H1 (cell line): ENCODE measurements around the gene RMDN3. TPM values are rescaled to one million over a fixed set of nuclear protein-coding genes. Genes with fewer than 3 reads are reported as not detected.

Source experiments
- CTCF ChIA-PET: fragments of 300-600 bp; sonication (Branson Sonifier 250); formaldehyde crosslinking; loops from one replicate; lab custom pipeline; 2021; ENCODE audit not compliant: partially characterized antibody; lab: Charles Lee
- POLR2A ChIA-PET: fragments of 300-600 bp; sonication (Branson Sonifier 250); formaldehyde crosslinking; loops from one replicate; lab custom pipeline; 2021; ENCODE audit warnings: inconsistent platforms; ENCODE audit not compliant: partially characterized antibody; lab: Charles Lee
- DNase-seq, 2 experiments: peaks; one replicate each; pipeline versions ENCODE4 v3.0.0 to v3.0.0-alpha.2; 2010 to 2022; ENCODE audit warnings: low spot score in 2 of 2, low read depth in 1 of 2, mixed read lengths in 1 of 2
- FAIRE-seq: peaks from 2 replicates; lab custom pipeline; 2011; peaks lifted over from hg19 to GRCh38; lab: Jason Lieb, UNC
- H2AFZ ChIP-seq: 2 replicates; pipeline ENCODE4 v1.8.1; 2012; ENCODE audit warnings: low read length, inconsistent platforms
- H2AK5ac ChIP-seq: 2 replicates; pipeline ENCODE4 v1.6.1; 2013; ENCODE audit warnings: low read depth, low read length
- H2BK120ac ChIP-seq: replicated peaks from 2 replicates; pipeline ENCODE3; 2013; ENCODE audit warnings: low read depth, low read length, inconsistent platforms
- H2BK12ac ChIP-seq: 2 replicates; pipeline ENCODE4 v1.6.1; 2013; ENCODE audit warnings: low read depth, low read length
- H2BK15ac ChIP-seq: 2 replicates; pipeline ENCODE4 v1.6.1; 2013; ENCODE audit warnings: low read length
- H2BK20ac ChIP-seq: 2 replicates; pipeline ENCODE4 v1.6.1; 2013; ENCODE audit warnings: low read length
- H2BK5ac ChIP-seq: 2 replicates; pipeline ENCODE4 v1.6.1; 2013; ENCODE audit warnings: low read depth, low read length
- H3K14ac ChIP-seq: 2 replicates; pipeline ENCODE4 v1.6.1; 2013; ENCODE audit warnings: inconsistent platforms; ENCODE audit not compliant: insufficient read length
- H3K18ac ChIP-seq: 2 replicates; pipeline ENCODE4 v1.6.1; 2013; ENCODE audit warnings: low read length; ENCODE audit errors: extremely low read depth
- H3K23ac ChIP-seq: 2 replicates; pipeline ENCODE4 v1.6.1; 2013; ENCODE audit warnings: inconsistent platforms; ENCODE audit not compliant: insufficient read length
- H3K23me2 ChIP-seq: 2 replicates; pipeline ENCODE4 v1.6.1; 2013; ENCODE audit warnings: low read depth, low read length
- H3K27ac ChIP-seq: 2 replicates; pipeline ENCODE4 v1.6.1; 2011; ENCODE audit warnings: low read depth, low read length, inconsistent platforms
- H3K27me3 ChIP-seq, 4 experiments: replicated peaks in 1 of 4; 1 replicate in 1 of 4; 2 replicates in 3 of 4; pipeline versions ENCODE4 v1.6.1 to v1.8.1; 2011 to 2013; ENCODE audit warnings: low read length in 3 of 4, mild to moderate bottlenecking in 3 of 4, inconsistent platforms in 2 of 4, mixed read lengths in 2 of 4, moderate library complexity in 1 of 4; ENCODE audit not compliant: control insufficient read depth in 3 of 4, insufficient read depth in 3 of 4; ENCODE audit errors: extremely low read depth in 1 of 4
- H3K36me3 ChIP-seq, 4 experiments: 2 replicates each; pipeline versions ENCODE4 v1.6.1 to v1.8.1; 2011 to 2013; ENCODE audit warnings: mild to moderate bottlenecking in 4 of 4, low read length in 3 of 4, moderate library complexity in 2 of 4, control low read depth in 1 of 4, inconsistent platforms in 1 of 4; ENCODE audit not compliant: insufficient read depth in 4 of 4, control insufficient read depth in 2 of 4
- H3K4ac ChIP-seq: replicated peaks from 2 replicates; pipeline ENCODE3; 2013; ENCODE audit warnings: low read length, low read depth, mixed read lengths, inconsistent platforms; ENCODE audit not compliant: insufficient read length
- H3K4me1 ChIP-seq, 4 experiments: replicated peaks in 1 of 4; 1 replicate in 1 of 4; 2 replicates in 3 of 4; pipeline versions ENCODE4 v1.6.1 to v1.8.1; 2011 to 2013; ENCODE audit warnings: low read length in 3 of 4, inconsistent platforms in 2 of 4, mixed read lengths in 1 of 4; ENCODE audit not compliant: insufficient read depth in 4 of 4, control insufficient read depth in 3 of 4
- H3K4me2 ChIP-seq, 2 experiments: 2 replicates each; pipeline versions ENCODE4 v1.6.1 to v1.8.1; 2011 to 2013; ENCODE audit warnings: low read depth in 2 of 2, low read length in 2 of 2, control low read depth in 1 of 2, inconsistent platforms in 1 of 2, mild to moderate bottlenecking in 1 of 2; ENCODE audit not compliant: insufficient read depth in 1 of 2
- H3K4me3 ChIP-seq, 4 experiments: fragments of 200-600, 300-600 bp in 1 of 4; sonication (generic), shearing (Covaris generic), sonication (Bioruptor Twin) in 1 of 4; 2 replicates each; pipeline versions ENCODE4 v1.5.1 to v1.8.1; 2011 to 2016; ENCODE audit warnings: low read length in 4 of 4, low read depth in 3 of 4, control low read depth in 2 of 4, inconsistent platforms in 2 of 4, mild to moderate bottlenecking in 2 of 4, mixed read lengths in 1 of 4, moderate library complexity in 1 of 4; ENCODE audit not compliant: insufficient read depth in 2 of 4; ENCODE audit errors: extremely low read depth in 1 of 4
- H3K56ac ChIP-seq: replicated peaks from 2 replicates; pipeline ENCODE3; 2013; ENCODE audit warnings: low read depth, mild to moderate bottlenecking, mixed read lengths, low read length, inconsistent platforms; ENCODE audit not compliant: insufficient read length
- H3K79me1 ChIP-seq: 2 replicates; pipeline ENCODE4 v1.6.1; 2013; ENCODE audit warnings: low read depth, low read length, control low read depth
- H3K79me2 ChIP-seq, 2 experiments: 2 replicates each; pipeline versions ENCODE4 v1.6.1 to v1.8.1; 2012 to 2013; ENCODE audit warnings: low read length in 2 of 2, mild to moderate bottlenecking in 2 of 2, inconsistent platforms in 1 of 2; ENCODE audit not compliant: insufficient read depth in 2 of 2, control insufficient read depth in 1 of 2
- H3K9ac ChIP-seq, 4 experiments: replicated peaks in 1 of 4; 1 replicate in 1 of 4; 2 replicates in 3 of 4; pipeline versions ENCODE4 v1.6.1 to v1.8.1; 2011 to 2013; ENCODE audit warnings: low read depth in 3 of 4, low read length in 3 of 4, control low read depth in 2 of 4, mild to moderate bottlenecking in 2 of 4, moderate library complexity in 2 of 4, inconsistent platforms in 1 of 4; ENCODE audit errors: extremely low read depth in 1 of 4
- H3K9me3 ChIP-seq, 2 experiments: 2 replicates each; pipeline versions ENCODE4 v1.6.1 to v1.8.1; 2012 to 2013; ENCODE audit warnings: mild to moderate bottlenecking in 2 of 2, moderate library complexity in 2 of 2, control low read depth in 1 of 2, inconsistent platforms in 1 of 2, low read depth in 1 of 2, low read length in 1 of 2, mixed read lengths in 1 of 2; ENCODE audit not compliant: insufficient read depth in 2 of 2
- H4K20me1 ChIP-seq, 2 experiments: replicated peaks in 1 of 2; 2 replicates each; pipeline versions ENCODE3 to v1.8.1; 2011 to 2013; ENCODE audit warnings: inconsistent platforms in 2 of 2, low read length in 2 of 2, mild to moderate bottlenecking in 1 of 2; ENCODE audit not compliant: insufficient read depth in 2 of 2, control insufficient read depth in 1 of 2
- H4K5ac ChIP-seq: 2 replicates; pipeline ENCODE4 v1.6.1; 2013; ENCODE audit warnings: low read length, low read depth, mixed read lengths, inconsistent platforms; ENCODE audit not compliant: insufficient read length
- H4K8ac ChIP-seq: 2 replicates; pipeline ENCODE4 v1.8.0; 2013; ENCODE audit warnings: mild to moderate bottlenecking, moderate library complexity, low read length, inconsistent platforms; ENCODE audit not compliant: insufficient read depth; ENCODE audit errors: extremely low read depth
- H4K91ac ChIP-seq: replicated peaks from 2 replicates; pipeline ENCODE3; 2013; ENCODE audit warnings: low read length, mixed read lengths, inconsistent platforms; ENCODE audit not compliant: insufficient read length
- NRF1 ChIP-seq: IDR thresholded peaks from 2 replicates; pipeline ENCODE4 v1.6.1; 2011; ENCODE audit warnings: mild to moderate bottlenecking, low read depth, low read length, improper control_type of control experiment
- POLR2AphosphoS5 ChIP-seq: IDR thresholded peaks from 2 replicates; pipeline ENCODE4 v1.6.1; 2011; ENCODE audit warnings: low read depth, low read length
- SP1 ChIP-seq: IDR thresholded peaks from 2 replicates; pipeline ENCODE4 v1.6.1; 2011; ENCODE audit warnings: low read depth, low read length
- WGBS, 2 experiments: shearing (Covaris generic) in 1 of 2; methylation state at CpG; one replicate each; pipeline versions ENCODE4 v1.1.6 to v1.1.7; 2013 to 2015; ENCODE audit warnings: low lambda C conversion rate in 2 of 2, mixed read lengths in 2 of 2, inconsistent platforms in 1 of 2, low coverage in 1 of 2, missing lambda C conversion rate in 1 of 2; ENCODE audit not compliant: insufficient replicate concordance in 2 of 2, insufficient coverage in 1 of 2, insufficient read length in 1 of 2; ENCODE audit errors: extremely low coverage in 1 of 2, missing lambda C conversion rate in 1 of 2; 5-methylcytosine and 5-hydroxymethylcytosine counted together
- polyA plus RNA-seq, 7 experiments: library from polyadenylated mRNA; depleted of rRNA in 3 of 7; stranded (reverse) in 5 of 7; unstranded in 2 of 7; fragments of >200 nt in 5 of 7; fragments of 200-250 nt in 2 of 7; gene quantifications; 1 replicate in 5 of 7; 2 replicates in 1 of 7; 4 replicates in 1 of 7; pipeline versions ENCODE4 v1.2.1 to v1.2.3, GENCODE V29; 2011 to 2013; ENCODE audit warnings: missing spikeins in 2 of 7, mixed read lengths in 2 of 7
- total RNA-seq: library from RNA; stranded (reverse); fragmentation: NEBNext Ultra II Directional; extraction: Animal tissue kit (Norgen Biotek cat#: 25700); gene quantifications from 2 replicates; pipeline ENCODE4 v1.2.1, GENCODE V29; 2021

RMDN3 gene
- total and polyA plus RNA-seq, 2 of the 8 experiments (the other 6 are each of a cell fraction or from before 2014, with no cell fraction given) = 10.8 to 24.1 TPM

GRCh38 chr15:40731034-40731433, 24.0 kb downstream of the RMDN3 start:
- H3K14ac ChIP-seq = no peak overlapping the region
- H3K79me1 ChIP-seq = no peaks in the 10 kb centered on the region
- H3K56ac ChIP-seq = no peak overlapping the region
- no peaks in the 10 kb centered on the region for H3K27me3 ChIP-seq
- no peak overlapping the region for H3K4ac ChIP-seq
- no peak overlapping the region for H3K18ac ChIP-seq
- no peak for FAIRE-seq
- TF ChIP-seq SP1 (no peak), POLR2AphosphoS5 (no peak), NRF1 (no peak)
- TF ChIP-seq, all 59 proteins: peak for 0
- Histone ChIP-seq H4K5ac (no peak overlapping the region), H3K27ac (no peak overlapping the region), H3K23me2 (no peaks in the 10 kb centered on the region), H3K23ac (no peak overlapping the region), H2BK120ac (no peak overlapping the region), H2AFZ (no peak overlapping the region), H2BK20ac (no peak overlapping the region), H3K4me3 (no peak overlapping the region), H4K8ac (no peak overlapping the region), H2BK15ac (no peak overlapping the region), H3K4me2 (no peak overlapping the region), H2AK5ac (no peak overlapping the region), H4K20me1 (peaks cover 0 to 2% of the 10 kb centered on the region in 2 experiments), H3K4me1 (no peaks in the 10 kb centered on the region), H3K79me2 (no peaks in the 10 kb centered on the region), H3K36me3 (peaks cover 5 to 56% (median 40%) of the 10 kb centered on the region in 4 experiments; a peak in 7 of 8 replicates), H3K9me3 (no peaks in the 10 kb centered on the region), H2BK5ac (no peak overlapping the region), H2BK12ac (no peak overlapping the region), H4K91ac (no peak overlapping the region), H3K9ac (no peak overlapping the region)
- POLR2A ChIA-PET = interaction anchor here (0.7 to 2.2 kb wide), 3 partner anchors 9 to 37 kb away, joined by 3 to 9 read pairs (median 6); partner anchors contain the start of gene RAD51
- WGBS, 2 experiments = 94% methylated on average over 3 of the region's 3 CpGs; no CpG with 5 or more reads in 1 of the 2 experiments
- DNase-seq = no peak
- CTCF ChIA-PET = interaction anchor here (0.8 to 2.3 kb wide), 7 partner anchors 9 to 163 kb away, joined by 3 to 8 read pairs (median 5); partner anchors contain the start of gene VPS18
